H1 (cell line): Measurements from ENCODE around the gene PROM2. TPM values are rescaled to one million over a fixed set of nuclear protein-coding genes. Genes with fewer than 3 reads are reported as not detected.

ENCODE experiments used
- MAX ChIP-seq: IDR thresholded peaks from 2 replicates; pipeline ENCODE4 v1.6.1; 2012; ENCODE audit warnings: inconsistent platforms
- SRF ChIP-seq: IDR thresholded peaks from 2 replicates; pipeline ENCODE4 v1.6.1; 2011; ENCODE audit warnings: mild to moderate bottlenecking, low read depth, low read length, moderate library complexity
- polyA plus RNA-seq, 7 experiments: library from polyadenylated mRNA; depleted of rRNA in 3 of 7; stranded (reverse) in 5 of 7; unstranded in 2 of 7; fragments of >200 nt in 5 of 7; fragments of 200-250 nt in 2 of 7; gene quantifications; 1 replicate in 5 of 7; 2 replicates in 1 of 7; 4 replicates in 1 of 7; pipeline versions ENCODE4 v1.2.1 to v1.2.3, GENCODE V29; 2011 to 2013; ENCODE audit warnings: missing spikeins in 2 of 7, mixed read lengths in 2 of 7
- total RNA-seq: library from RNA; stranded (reverse); fragmentation: NEBNext Ultra II Directional; extraction: Animal tissue kit (Norgen Biotek cat#: 25700); gene quantifications from 2 replicates; pipeline ENCODE4 v1.2.1, GENCODE V29; 2021

The PROM2 gene
- total and polyA plus RNA-seq, 2 of the 8 experiments (the other 6 are each of a cell fraction or from before 2014, with no cell fraction given) = 1.6 to 3.8 TPM

- TF ChIP-seq SRF (no peak), MAX (no peak)
Measured at GRCh38 chr2:95298486-95299111, 24.4 kb downstream of the PROM2 start (continued).
